ENCODE results near the gene SEM1. TPM values are rescaled to one million over a fixed set of nuclear protein-coding genes. Genes with fewer than 3 reads are reported as not detected.

SEM1 gene
- total and polyA plus RNA-seq, 2 of the 4 experiments (the other 2 are of a cell fraction), result 17.2 to 38.0 TPM

GRCh38 chr7:96739167-96739566 is 29.5 kb upstream of the SEM1 start:
- no peak overlapping the region for H4K8ac ChIP-seq (ENCODE audit: low read depth in 2 of 2, low read length in 2 of 2)
- DNase-seq (no peak), ATAC-seq (ENCODE audit: low read depth) (no peak)
- no peak overlapping the region for H2AK9ac ChIP-seq (replicated peaks; ENCODE audit: low read depth, low read length, poor library complexity)
- no peak overlapping the region for H4K5ac ChIP-seq (ENCODE audit: low read depth, low read length)
- no peak overlapping the region for H3K27ac ChIP-seq (ENCODE audit: insufficient read depth, low read length)
- H4K91ac ChIP-seq (ENCODE audit: insufficient read depth, low read depth, low read length), result no peak overlapping the region
- no peaks in the 10 kb centered on the region for H3K9me1 ChIP-seq (ENCODE audit: insufficient read depth, low read length)
- no peak overlapping the region for H2BK20ac ChIP-seq (ENCODE audit: low read depth, low read length)
- ChIA-PET POLR2A (ENCODE audit: unreplicated experiment) (no interaction called here), CTCF (interaction anchor here (0.6 kb wide), 1 partner anchor 37 kb away, joined by 3 read pairs; no protein-coding TSS in a partner anchor)
- no peak overlapping the region for H3K9ac ChIP-seq (ENCODE audit: low read depth, low read length)
- no peak overlapping the region for H3K4ac ChIP-seq (ENCODE audit: low read depth, low read length)
- in situ Hi-C loops (cut with MboI; ENCODE audit: low sequenced_read_pairs) (no loop called here), dilution Hi-C loops (cut with HindIII; ENCODE audit: low sequenced_read_pairs, unreplicated experiment) (no loop called here), intact Hi-C loops (cut with micrococcal nuclease) (no loop called here)
- no TSS peak for BruUV-seq (replicated peaks)
- no peak overlapping the region for H2AK5ac ChIP-seq (ENCODE audit: low read depth, low read length)
- WGBS, 2 experiments (ENCODE audit: extremely low coverage in 2 of 2, insufficient read length in 1 of 2), result no CpG with 5 or more reads among the region's 1 CpG
- H2BK120ac ChIP-seq (ENCODE audit: low read depth, low read length), result no peak overlapping the region
- H2BK5ac ChIP-seq (ENCODE audit: low read depth, low read length, poor library complexity, severe bottlenecking), result no peak overlapping the region
- H4K20me1 ChIP-seq (ENCODE audit: insufficient read depth, low read length), result no peaks in the 10 kb centered on the region
- no peak overlapping the region for H3K14ac ChIP-seq (replicated peaks; ENCODE audit: low read depth, low read length)
- no peaks in the 10 kb centered on the region for H3K36me3 ChIP-seq (ENCODE audit: control insufficient read depth, insufficient read depth, low read length)
- H3K56ac ChIP-seq (ENCODE audit: extremely low read depth, insufficient read depth, low read length), result no peak overlapping the region
- no peaks in the 10 kb centered on the region for H3K79me1 ChIP-seq (ENCODE audit: low read depth in 1 of 2, low read length in 2 of 2)
- H2BK15ac ChIP-seq (ENCODE audit: low read depth, low read length), result no peak overlapping the region
- H3K27me3 ChIP-seq (ENCODE audit: control insufficient read depth, insufficient read depth, low read length), result 0 out of 2 replicates have a peak, but pooled peaks cover 3% of the 10 kb centered on the region
- no peaks in the 10 kb centered on the region for H3K9me3 ChIP-seq (ENCODE audit: control insufficient read depth, insufficient read depth, low read length)
- no peak overlapping the region for H3K18ac ChIP-seq (ENCODE audit: low read depth, low read length)
- no peak overlapping the region for H3K4me2 ChIP-seq (ENCODE audit: low read depth, low read length)
- TF ChIP-seq SMC3 (IDR thresholded peaks at IDR 0.05; ENCODE audit: low read depth, low read length), result no peak
- TF ChIP-seq FOS (IDR thresholded peaks at IDR 0.05; ENCODE audit: low read depth, low read length), result no peak
- no peak for TF ChIP-seq CTCF (conservative IDR thresholded peaks at IDR 0.05; ENCODE audit: low read depth, low read length)
- no peak for TF ChIP-seq RFX5 (IDR thresholded peaks at IDR 0.05; ENCODE audit: low read depth, low read length)
- no peak for TF ChIP-seq ELK1 (IDR thresholded peaks at IDR 0.05; ENCODE audit: borderline replicate concordance, low read depth, low read length)
- TF ChIP-seq RAD21 (IDR thresholded peaks at IDR 0.05; ENCODE audit: low read length), result no peak
- no peak for TF ChIP-seq POLR2A (IDR thresholded peaks at IDR 0.05; ENCODE audit: low read depth, low read length)
- TF ChIP-seq MAFK (IDR thresholded peaks at IDR 0.05; ENCODE audit: low read depth, low read length), result no peak
- H3K4me3 ChIP-seq (ENCODE audit: insufficient read depth, low read depth, low read length), result no peak overlapping the region
- H3K23ac ChIP-seq (ENCODE audit: low read depth, low read length), result no peak overlapping the region
- H2AFZ ChIP-seq (replicated peaks; ENCODE audit: low read length, poor library complexity), result no peak overlapping the region
- no peaks in the 10 kb centered on the region for H3K4me1 ChIP-seq (ENCODE audit: control insufficient read depth, insufficient read depth, low read length)
